ENCODE results near the gene E2F8. TPM values are rescaled to one million over a fixed set of nuclear protein-coding genes. Genes with fewer than 3 reads are reported as not detected.

The E2F8 gene
- total and polyA plus RNA-seq, 2 donors (not counting 3 experiments of a cell fraction or from before 2014, with no cell fraction given): 6.5 to 19.1 TPM

DNA sequence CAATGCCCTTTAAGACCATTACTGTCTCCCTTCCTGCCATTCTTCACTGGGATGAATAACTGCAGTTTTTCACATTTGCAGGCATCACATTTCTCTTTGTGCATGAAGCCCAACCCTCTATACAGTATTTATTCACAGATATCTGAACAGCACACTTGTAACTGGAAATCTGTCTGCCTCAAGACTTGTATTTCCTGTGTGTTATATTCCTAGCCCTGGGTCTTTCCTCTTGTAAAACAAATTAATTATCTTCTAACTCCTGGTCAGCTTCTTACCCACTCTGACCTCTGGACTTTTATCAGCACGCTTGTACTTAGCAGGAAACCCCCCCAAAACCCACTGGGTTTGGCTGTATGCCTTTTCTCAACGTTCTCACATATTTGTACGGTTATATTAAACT lies 41.0 kb downstream of the E2F8 start:
- peaks cover 15% of the 10 kb centered on the region for H3K4me1 ChIP-seq (ENCODE audit: control insufficient read depth, extremely low read depth, insufficient read depth, low read length)
- no peak overlapping the region for H3K9ac ChIP-seq (replicated peaks; ENCODE audit: extremely low read depth, insufficient read depth, low read length)
- DNase-seq (ENCODE audit: low read depth, low spot score): peak; percentile 81
- no peaks in the 10 kb centered on the region for H3K9me1 ChIP-seq (replicated peaks; ENCODE audit: control insufficient read depth, extremely low read depth, insufficient read depth, low read length)
- peak overlapping the region; percentile 3 for H3K27ac ChIP-seq (ENCODE audit: insufficient read depth, low read depth, low read length)
- H3K79me2 ChIP-seq (ENCODE audit: control insufficient read depth, insufficient read depth, low read length): no peaks in the 10 kb centered on the region
- no peak for FAIRE-seq
- H4K20me1 ChIP-seq (replicated peaks; ENCODE audit: control insufficient read depth, extremely low read depth, insufficient read depth, low read length): no peaks in the 10 kb centered on the region
- no peak overlapping the region for H2AFZ ChIP-seq (ENCODE audit: low read depth, low read length)
- H3K27me3 ChIP-seq (ENCODE audit: control insufficient read depth in 2 of 2, insufficient read depth in 2 of 2, low read length in 2 of 2): no peaks in the 10 kb centered on the region
- intact Hi-C loops (cut with micrococcal nuclease) (no loop called here), dilution Hi-C loops (cut with MboI; ENCODE audit: extremely low pct_ligation_motif_present, low sequenced_read_pairs) (no loop called here)
- BruUV-seq (replicated peaks): no TSS peak
- ChIA-PET POLR2A (interaction anchor here (0.6 kb wide), 1 partner anchor 21 kb away, joined by 3 read pairs; no protein-coding TSS in a partner anchor), CTCF (interaction anchor here (0.8 to 1.8 kb wide), 7 partner anchors 14 to 129 kb away, joined by 3 to 5 read pairs (median 3); no protein-coding TSS in a partner anchor)
- H3K4me2 ChIP-seq (ENCODE audit: insufficient read depth, low read length): peak overlapping the region; percentile 40
- H3K4me3 ChIP-seq (replicated peaks in 1 of 3; ENCODE audit: insufficient read depth in 1 of 3, low read depth in 1 of 3, low read length in 3 of 3): peak overlapping the region in 1 of 3 experiments; percentile 9
- no peaks in the 10 kb centered on the region for H3K36me3 ChIP-seq (ENCODE audit: control insufficient read depth in 2 of 2, extremely low read depth in 1 of 2, insufficient read depth in 2 of 2, low read length in 2 of 2)
- TF ChIP-seq GATA2 (IDR thresholded peaks at IDR 0.05; ENCODE audit: insufficient read depth, insufficient read length, low read depth, low read length) (peak; percentile 25), EZH2 (IDR thresholded peaks at IDR 0.05; ENCODE audit: borderline replicate concordance, low read depth, low read length, severe bottlenecking) (no peak)
- TF ChIP-seq, protein P1, sequence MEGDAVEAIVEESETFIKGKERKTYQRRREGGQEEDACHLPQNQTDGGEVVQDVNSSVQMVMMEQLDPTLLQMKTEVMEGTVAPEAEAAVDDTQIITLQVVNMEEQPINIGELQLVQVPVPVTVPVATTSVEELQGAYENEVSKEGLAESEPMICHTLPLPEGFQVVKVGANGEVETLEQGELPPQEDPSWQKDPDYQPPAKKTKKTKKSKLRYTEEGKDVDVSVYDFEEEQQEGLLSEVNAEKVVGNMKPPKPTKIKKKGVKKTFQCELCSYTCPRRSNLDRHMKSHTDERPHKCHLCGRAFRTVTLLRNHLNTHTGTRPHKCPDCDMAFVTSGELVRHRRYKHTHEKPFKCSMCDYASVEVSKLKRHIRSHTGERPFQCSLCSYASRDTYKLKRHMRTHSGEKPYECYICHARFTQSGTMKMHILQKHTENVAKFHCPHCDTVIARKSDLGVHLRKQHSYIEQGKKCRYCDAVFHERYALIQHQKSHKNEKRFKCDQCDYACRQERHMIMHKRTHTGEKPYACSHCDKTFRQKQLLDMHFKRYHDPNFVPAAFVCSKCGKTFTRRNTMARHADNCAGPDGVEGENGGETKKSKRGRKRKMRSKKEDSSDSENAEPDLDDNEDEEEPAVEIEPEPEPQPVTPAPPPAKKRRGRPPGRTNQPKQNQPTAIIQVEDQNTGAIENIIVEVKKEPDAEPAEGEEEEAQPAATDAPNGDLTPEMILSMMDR (IDR thresholded peaks at IDR 0.05; ENCODE audit: extremely low read depth in 1 of 2, insufficient read depth in 1 of 2, low read depth in 1 of 2, low read length in 2 of 2): no peak
- TF ChIP-seq, protein P2, sequence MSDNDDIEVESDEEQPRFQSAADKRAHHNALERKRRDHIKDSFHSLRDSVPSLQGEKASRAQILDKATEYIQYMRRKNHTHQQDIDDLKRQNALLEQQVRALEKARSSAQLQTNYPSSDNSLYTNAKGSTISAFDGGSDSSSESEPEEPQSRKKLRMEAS (IDR thresholded peaks at IDR 0.05; ENCODE audit: insufficient read depth, insufficient read length): no peak
- no peaks in the 10 kb centered on the region for H3K9me3 ChIP-seq (replicated peaks; ENCODE audit: control insufficient read depth, insufficient read depth, low read length)

DNA sequence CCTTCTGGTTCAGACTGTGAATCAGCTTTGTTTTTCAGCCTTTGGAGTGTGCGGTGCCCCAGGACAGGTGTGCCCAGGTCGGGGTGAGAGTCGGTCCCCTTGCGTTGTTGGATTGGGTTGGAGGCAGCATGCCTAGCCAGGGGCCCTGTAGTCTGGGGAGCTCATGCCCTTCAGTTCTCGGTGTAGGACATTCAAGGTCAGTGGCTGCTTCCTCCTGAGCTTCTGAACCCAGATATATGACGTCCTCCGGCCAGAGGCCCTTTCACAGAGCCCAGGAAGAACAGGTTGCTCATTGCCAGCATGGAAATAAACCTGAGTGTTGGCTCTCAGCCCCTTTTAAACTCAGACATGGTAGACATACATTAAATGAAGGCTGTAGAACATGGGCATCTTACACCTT lies 41.7 kb downstream of the E2F8 start:
- Histone ChIP-seq H4K20me1 (replicated peaks; ENCODE audit: control insufficient read depth, extremely low read depth, insufficient read depth, low read length) (no peaks in the 10 kb centered on the region), H2AFZ (ENCODE audit: low read depth, low read length) (no peak overlapping the region), H3K4me1 (ENCODE audit: control insufficient read depth, extremely low read depth, insufficient read depth, low read length) (peaks cover 15% of the 10 kb centered on the region), H3K9ac (replicated peaks; ENCODE audit: extremely low read depth, insufficient read depth, low read length) (no peak overlapping the region), H3K4me2 (ENCODE audit: insufficient read depth, low read length) (no peak overlapping the region), H3K9me3 (replicated peaks; ENCODE audit: control insufficient read depth, insufficient read depth, low read length) (no peaks in the 10 kb centered on the region), H3K79me2 (ENCODE audit: control insufficient read depth, insufficient read depth, low read length) (no peaks in the 10 kb centered on the region), H3K36me3 (ENCODE audit: control insufficient read depth in 2 of 2, extremely low read depth in 1 of 2, insufficient read depth in 2 of 2, low read length in 2 of 2) (no peaks in the 10 kb centered on the region), H3K27me3 (ENCODE audit: control insufficient read depth in 2 of 2, insufficient read depth in 2 of 2, low read length in 2 of 2) (no peaks in the 10 kb centered on the region), H3K27ac (ENCODE audit: insufficient read depth, low read depth, low read length) (no peak overlapping the region), H3K9me1 (replicated peaks; ENCODE audit: control insufficient read depth, extremely low read depth, insufficient read depth, low read length) (no peaks in the 10 kb centered on the region), H3K4me3 (replicated peaks in 1 of 3; ENCODE audit: insufficient read depth in 1 of 3, low read depth in 1 of 3, low read length in 3 of 3) (no peak overlapping the region)
- ChIA-PET POLR2A (no interaction called here), CTCF (interaction anchor here (0.8 to 1.8 kb wide), 7 partner anchors 13 to 128 kb away, joined by 3 to 5 read pairs (median 3); no protein-coding TSS in a partner anchor)
- dilution Hi-C loops (cut with MboI; ENCODE audit: extremely low pct_ligation_motif_present, low sequenced_read_pairs): no loop called here
- TF ChIP-seq JUN (IDR thresholded peaks at IDR 0.05; ENCODE audit: borderline replicate concordance, insufficient read depth, insufficient read length, low read depth): no peak
- no peak for TF ChIP-seq POLR2AphosphoS5 (IDR thresholded peaks at IDR 0.05; ENCODE audit: insufficient read depth, low read depth, low read length)
- TF ChIP-seq, protein P1 (IDR thresholded peaks at IDR 0.05; ENCODE audit: extremely low read depth in 1 of 2, insufficient read depth in 1 of 2, low read depth in 1 of 2, low read length in 2 of 2): no peak
- TF ChIP-seq FOS (IDR thresholded peaks at IDR 0.05; ENCODE audit: borderline replicate concordance, insufficient read depth, low read length): no peak
- no peak for TF ChIP-seq GATA2 (IDR thresholded peaks at IDR 0.05; ENCODE audit: insufficient read depth, insufficient read length, low read depth, low read length)
- no peak for TF ChIP-seq MYC (IDR thresholded peaks at IDR 0.05; ENCODE audit: low read depth, low read length)
- no TSS peak for BruUV-seq (replicated peaks)
- FAIRE-seq (no peak), DNase-seq (ENCODE audit: low read depth, low spot score) (no peak)
- intact Hi-C loops (cut with micrococcal nuclease): no loop called here

Measured in endothelial cell of umbilical vein (primary cell).